DMS153 (cell line): ENCODE data around the gene TNFSF12.
A peak's percentile ranks its signal among the peaks of the same experiment; 100 is the strongest.

Source experiments
- DNase-seq: peaks from one replicate; lab custom pipeline; 2025; lab: John Stamatoyannopoulos, UW

TNFSF12 gene

GRCh38 chr17:7570351-7570750, 21.5 kb downstream of the TNFSF12 start:
- no peak for DNase-seq

- no peak for DNase-seq
Observed at GRCh38 chr17:7572338-7572587, 23.4 kb downstream of the TNFSF12 start.

GRCh38 chr17:7572588-7573323, 23.9 kb downstream of the TNFSF12 start:
- DNase-seq = peak; percentile 94

GRCh38 chr17:7573324-7574080, 24.6 kb downstream of the TNFSF12 start:
- DNase-seq = peak; percentile 28

GRCh38 chr17:7574176-7574953, 25.5 kb downstream of the TNFSF12 start:
- DNase-seq = no peak

- DNase-seq = no peak
Observed at GRCh38 chr17:7575481-7575883, 26.6 kb downstream of the TNFSF12 start.

GRCh38 chr17:7575959-7576358, 27.1 kb downstream of the TNFSF12 start:
- no peak for DNase-seq

- no peak for DNase-seq
Observed at GRCh38 chr17:7576432-7576937, 27.6 kb downstream of the TNFSF12 start.

GRCh38 chr17:7577327-7578199, 28.7 kb downstream of the TNFSF12 start:
- DNase-seq = no peak

GRCh38 chr17:7579001-7579833, 30.4 kb downstream of the TNFSF12 start, which contains the start of gene CD68:
CD68 (plus strand) TSS chr17:7579638; CDS start chr17:7579678, 40 bp downstream.
- DNase-seq = no peak

GRCh38 chr17:7579834-7580603, 31.2 kb downstream of the TNFSF12 start:
- DNase-seq = no peak

GRCh38 chr17:7580604-7581575, 32.0 kb downstream of the TNFSF12 start:
- no peak for DNase-seq

- DNase-seq = no peak
Observed at GRCh38 chr17:7582396-7583252, 33.8 kb downstream of the TNFSF12 start.

- peak; percentile 91 for DNase-seq
Observed at GRCh38 chr17:7583253-7584109, 34.6 kb downstream of the TNFSF12 start, which contains the start of gene MPDU1. MPDU1 (plus strand) TSS chr17:7583852; CDS start chr17:7583863, 11 bp downstream.

GRCh38 chr17:7586673-7587419, 38.0 kb downstream of the TNFSF12 start:
- DNase-seq = no peak
